ENCODE results near the gene GNL2.
"Not testable (repeated sequence)": the region's sequence is repeated elsewhere in the genome, so short reads cannot be mapped to it uniquely, and the experiment has no call there.

GNL2 gene

GRCh38 chr1:37606481-37607263 is 10.9 kb upstream of the GNL2 start:
- DNase-seq, result no peak

- no peak for DNase-seq
Observed at GRCh38 chr1:37605806-37606474, 10.2 kb upstream of the GNL2 start.

- no peak for DNase-seq
Observed at GRCh38 chr1:37605061-37605650, 9.4 kb upstream of the GNL2 start.

GRCh38 chr1:37602750-37603694 is 7.3 kb upstream of the GNL2 start:
- DNase-seq, result no peak

- DNase-seq, result no peak
Observed at GRCh38 chr1:37601441-37601840, 5.7 kb upstream of the GNL2 start.

GRCh38 chr1:37599940-37600339 is 4.2 kb upstream of the GNL2 start:
- no peak for DNase-seq

GRCh38 chr1:37596182-37596667 is 488 bp upstream of the GNL2 start:
- DNase-seq, result no peak

- no peak for DNase-seq
Observed at GRCh38 chr1:37593726-37594125, 2.0 kb downstream of the GNL2 start.

GRCh38 chr1:37588939-37589338 is 6.8 kb downstream of the GNL2 start:
- no peak for DNase-seq

- not testable (repeated sequence) for DNase-seq
Observed at GRCh38 chr1:37584544-37584943, 11.2 kb downstream of the GNL2 start.

GRCh38 chr1:37575692-37576091 is 20.0 kb downstream of the GNL2 start:
- DNase-seq, result no peak

- DNase-seq, result no peak
Observed at GRCh38 chr1:37574834-37575480, 20.8 kb downstream of the GNL2 start.

- no peak for DNase-seq
Observed at GRCh38 chr1:37570528-37571334, 25.0 kb downstream of the GNL2 start.

GRCh38 chr1:37567023-37567422 is 28.7 kb downstream of the GNL2 start:
- no peak for DNase-seq

- no peak for DNase-seq
Observed at GRCh38 chr1:37564892-37565291, 30.8 kb downstream of the GNL2 start.

- no peak for DNase-seq
Observed at GRCh38 chr1:37562984-37563383, 32.8 kb downstream of the GNL2 start.

- DNase-seq, result peak; percentile 23
Observed at GRCh38 chr1:37561133-37562132, 34.3 kb downstream of the GNL2 start.

- DNase-seq, result no peak
Observed at GRCh38 chr1:37560401-37561132, 35.2 kb downstream of the GNL2 start.

GRCh38 chr1:37559957-37560379 is 35.8 kb downstream of the GNL2 start:
- not testable (repeated sequence) for DNase-seq
